Activated T-cell treated with anti-CD3 and anti-CD28 coated beads, Interleukin-2, amount 50 U/mL, for 4 hours (primary cell): Measurements from ENCODE around the gene SLC6A12. TPM values are rescaled to one million over a fixed set of nuclear protein-coding genes. Genes with fewer than 3 reads are reported as not detected.
"Not testable (repeated sequence)": the region's sequence is repeated elsewhere in the genome, so short reads cannot be mapped to it uniquely, and the experiment has no call there.

ENCODE experiments used
- ATAC-seq, 2 donors: fragments of 200-7000 bp; cut with Tn5 transposase; one replicate each; pipeline ENCODE4 v1.10.0; 2021
- DNase-seq: peaks from one replicate; pipeline ENCODE4 v3.0.0-alpha.2; 2020
- H3K27me3 Mint-ChIP-seq: one replicate; pipeline ENCODE4 v1.8.0; 2021; ENCODE audit warnings: low read depth, mixed read lengths
- H3K36me3 Mint-ChIP-seq: one replicate; pipeline ENCODE4 v1.8.0; 2022; ENCODE audit warnings: mixed read lengths; ENCODE audit not compliant: insufficient read depth
- H3K4me1 Mint-ChIP-seq: one replicate; pipeline ENCODE4 v1.8.0; 2021; ENCODE audit warnings: low read depth, mixed read lengths
- H3K4me3 Mint-ChIP-seq: one replicate; pipeline ENCODE4 v1.8.0; 2021; ENCODE audit warnings: mild to moderate bottlenecking, moderate library complexity, mixed read lengths
- H3K9me3 Mint-ChIP-seq: one replicate; pipeline ENCODE4 v1.8.0; 2021; ENCODE audit warnings: mixed read lengths
- total RNA-seq, 3 donors: library from RNA; stranded (reverse); gene quantifications; one replicate each; pipeline ENCODE4 v1.2.1, GENCODE V29; 2021

Gene SLC6A12
- total RNA-seq, 3 donors from 2014 or later = 0.11 to 0.42 TPM; not detected in 1

DNA sequence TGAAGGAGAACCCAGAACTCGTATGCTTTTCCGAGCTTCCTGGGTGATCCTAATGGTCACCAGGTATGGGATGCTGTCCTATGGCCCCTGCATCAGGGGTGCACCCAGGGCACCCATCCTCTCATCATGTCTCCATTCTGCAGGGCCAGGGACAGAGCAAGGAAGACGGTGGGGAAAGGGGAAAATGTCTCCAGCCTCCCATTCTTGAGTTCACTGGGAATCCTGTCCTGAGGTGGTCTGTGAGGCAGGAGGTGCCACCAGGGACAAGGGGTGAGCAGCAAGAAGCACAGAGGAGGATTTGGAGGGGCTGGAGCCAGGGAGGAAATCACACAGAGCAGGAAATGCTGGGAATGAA lies 14.9 kb upstream of the SLC6A12 start:
- H3K27me3 Mint-ChIP-seq = peaks cover 2% of the 10 kb centered on the region
- ATAC-seq (no peak), DNase-seq (no peak)
- no peaks in the 10 kb centered on the region for H3K36me3 Mint-ChIP-seq
- H3K9me3 Mint-ChIP-seq = no peaks in the 10 kb centered on the region
- H3K4me3 Mint-ChIP-seq = no peak overlapping the region
- H3K4me1 Mint-ChIP-seq = no peaks in the 10 kb centered on the region

DNA sequence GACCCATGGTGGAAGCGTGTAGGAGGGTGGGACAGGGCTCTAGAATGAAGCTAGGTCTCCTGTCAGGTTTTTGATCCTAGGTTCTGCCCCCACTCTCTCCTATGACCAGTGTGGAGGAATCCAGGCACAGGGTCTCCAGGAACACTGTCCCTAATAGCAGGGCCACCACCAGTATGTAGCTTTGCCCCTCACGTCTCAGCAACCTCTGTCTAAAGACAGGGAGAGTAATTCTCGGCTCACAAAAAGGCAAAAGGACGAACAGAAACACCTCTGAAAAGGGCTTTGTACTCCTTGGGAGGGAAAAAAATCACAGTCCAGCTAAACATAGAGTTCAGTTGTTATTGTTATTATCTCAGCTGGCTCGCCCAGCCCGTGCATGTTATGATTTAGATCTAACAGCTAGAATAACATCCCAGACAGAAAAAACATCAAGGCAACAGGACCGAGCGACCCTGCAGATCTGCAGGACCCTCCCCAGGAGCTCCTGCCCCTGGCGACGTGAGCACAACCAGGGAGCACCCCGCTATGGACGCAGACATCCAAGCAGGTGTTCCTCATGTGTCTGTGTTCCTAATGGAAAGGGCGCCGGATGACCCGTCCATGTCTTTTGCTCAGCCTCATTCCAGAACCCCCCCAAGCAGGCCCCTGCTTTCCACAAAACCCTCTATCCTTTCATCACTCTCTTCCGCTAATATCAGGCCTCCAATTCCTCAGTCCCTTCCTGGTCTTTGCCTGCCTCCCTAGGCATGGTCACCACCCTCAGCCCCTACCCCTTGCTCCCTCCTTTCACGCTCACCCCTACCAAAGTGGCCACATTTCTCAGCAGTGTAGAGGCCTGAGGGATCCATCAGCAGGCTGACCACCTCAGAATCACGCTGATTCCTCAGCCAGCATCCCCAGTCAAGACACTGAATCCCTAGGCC lies 14.2 kb upstream of the SLC6A12 start:
- Mint-ChIP-seq H3K27me3 (peaks cover 2% of the 10 kb centered on the region), H3K9me3 (no peaks in the 10 kb centered on the region), H3K36me3 (no peaks in the 10 kb centered on the region), H3K4me1 (no peaks in the 10 kb centered on the region), H3K4me3 (no peak overlapping the region)
- DNase-seq = no peak
- no peak for ATAC-seq

DNA sequence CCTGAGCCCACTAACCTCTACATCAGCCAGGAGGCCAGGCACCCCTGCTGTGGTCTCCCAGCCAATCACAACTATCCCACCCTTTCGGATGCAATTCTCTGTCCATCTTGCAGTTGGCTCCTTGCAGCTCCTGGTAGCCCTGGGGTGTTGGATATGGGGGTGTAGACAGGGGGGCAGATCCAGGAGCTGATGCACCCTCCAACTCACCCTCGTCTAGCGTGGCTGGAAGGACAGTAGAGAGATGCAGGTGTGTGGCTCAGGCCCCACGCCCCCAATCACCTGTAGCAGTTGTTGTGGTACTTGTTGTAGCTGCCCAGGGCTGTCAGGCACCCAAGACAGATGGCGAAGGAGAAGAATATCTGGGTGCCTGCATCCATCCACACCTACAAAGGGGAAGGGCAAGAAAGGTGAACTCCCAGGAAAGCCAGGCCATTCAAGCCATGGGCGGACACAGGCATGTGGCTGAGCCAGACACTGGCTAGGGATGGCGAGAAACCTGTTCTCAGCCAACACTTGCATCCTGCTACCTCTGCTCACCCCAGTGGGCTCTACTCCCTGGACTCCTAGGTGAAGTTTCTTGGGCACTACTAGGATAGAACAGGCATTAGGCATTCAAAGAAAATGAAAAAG lies 13.4 kb upstream of the SLC6A12 start:
- H3K4me3 Mint-ChIP-seq = no peak overlapping the region
- ATAC-seq (no peak), DNase-seq (no peak)
- no peaks in the 10 kb centered on the region for H3K36me3 Mint-ChIP-seq
- no peaks in the 10 kb centered on the region for H3K9me3 Mint-ChIP-seq
- no peaks in the 10 kb centered on the region for H3K4me1 Mint-ChIP-seq
- H3K27me3 Mint-ChIP-seq = peaks cover 2% of the 10 kb centered on the region

DNA sequence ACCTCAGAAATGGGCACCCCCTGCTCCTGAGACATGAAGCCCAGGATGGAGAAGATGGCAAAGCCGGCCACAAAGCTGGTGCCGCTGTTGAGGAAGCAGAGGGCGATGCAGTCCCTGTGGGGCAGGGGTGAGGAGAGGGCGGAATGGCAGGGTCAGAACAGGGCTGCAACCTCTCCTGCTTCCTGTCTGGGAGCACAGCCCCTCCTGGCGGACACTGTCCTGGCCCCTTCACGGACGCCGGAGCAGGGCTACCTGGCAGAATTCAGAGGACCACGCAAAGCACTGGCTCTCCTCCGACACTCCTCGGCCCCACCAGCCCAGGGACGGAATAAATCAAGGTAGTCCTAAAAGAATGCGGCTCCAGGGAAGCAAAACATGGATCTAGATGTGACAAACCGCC lies 12.4 kb upstream of the SLC6A12 start:
- peaks cover 2% of the 10 kb centered on the region for H3K27me3 Mint-ChIP-seq
- H3K4me1 Mint-ChIP-seq = no peaks in the 10 kb centered on the region
- no peaks in the 10 kb centered on the region for H3K36me3 Mint-ChIP-seq
- ATAC-seq = no peak
- H3K9me3 Mint-ChIP-seq = no peaks in the 10 kb centered on the region
- DNase-seq = no peak
- H3K4me3 Mint-ChIP-seq = no peak overlapping the region

DNA sequence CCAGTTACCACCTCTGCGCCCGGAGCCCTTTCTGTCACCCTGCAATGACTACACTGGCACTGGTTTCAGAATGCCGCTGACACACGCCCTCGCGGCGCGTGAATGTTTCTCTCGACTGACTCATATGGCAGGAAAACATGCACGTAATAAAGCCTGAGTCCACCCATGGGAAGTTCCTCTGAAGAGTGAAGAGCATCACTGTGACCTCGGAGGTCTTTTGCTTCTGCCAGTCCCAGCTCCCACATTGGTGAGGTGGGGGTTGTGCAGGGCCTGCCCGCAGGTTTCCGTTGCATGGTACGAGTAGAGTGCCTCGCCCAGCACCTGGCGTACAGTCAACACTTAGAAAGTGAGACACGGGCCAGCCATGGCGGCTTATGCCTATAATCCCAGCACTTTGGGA lies 11.1 kb upstream of the SLC6A12 start:
- Mint-ChIP-seq H3K36me3 (no peaks in the 10 kb centered on the region), H3K4me1 (no peaks in the 10 kb centered on the region), H3K4me3 (no peak overlapping the region), H3K27me3 (peaks cover 2% of the 10 kb centered on the region), H3K9me3 (no peaks in the 10 kb centered on the region)
- ATAC-seq = no peak
- no peak for DNase-seq

DNA sequence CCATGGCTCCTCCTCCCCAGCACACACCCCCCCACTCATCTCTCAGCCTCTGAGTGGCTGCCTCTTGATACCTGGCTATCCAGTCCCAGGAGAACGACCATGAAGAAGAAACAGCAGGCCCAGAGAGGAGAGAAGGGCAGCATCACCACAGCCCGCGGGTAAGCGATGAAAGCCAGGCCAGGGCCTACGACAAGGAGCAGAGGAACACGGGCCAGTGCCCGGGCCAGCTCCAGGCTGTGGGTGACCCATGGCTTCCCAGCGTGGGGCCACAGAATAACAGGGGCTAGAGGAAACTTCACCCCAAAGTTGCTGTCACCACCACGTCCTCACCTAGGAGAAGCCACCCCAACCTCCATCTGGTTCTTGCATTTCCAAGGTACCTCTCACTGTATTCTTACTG lies 10.4 kb upstream of the SLC6A12 start:
- no peaks in the 10 kb centered on the region for H3K36me3 Mint-ChIP-seq
- no peak overlapping the region for H3K4me3 Mint-ChIP-seq
- no peaks in the 10 kb centered on the region for H3K4me1 Mint-ChIP-seq
- H3K9me3 Mint-ChIP-seq = no peaks in the 10 kb centered on the region
- H3K27me3 Mint-ChIP-seq = peaks cover 2% of the 10 kb centered on the region
- no peak for DNase-seq
- ATAC-seq = no peak

DNA sequence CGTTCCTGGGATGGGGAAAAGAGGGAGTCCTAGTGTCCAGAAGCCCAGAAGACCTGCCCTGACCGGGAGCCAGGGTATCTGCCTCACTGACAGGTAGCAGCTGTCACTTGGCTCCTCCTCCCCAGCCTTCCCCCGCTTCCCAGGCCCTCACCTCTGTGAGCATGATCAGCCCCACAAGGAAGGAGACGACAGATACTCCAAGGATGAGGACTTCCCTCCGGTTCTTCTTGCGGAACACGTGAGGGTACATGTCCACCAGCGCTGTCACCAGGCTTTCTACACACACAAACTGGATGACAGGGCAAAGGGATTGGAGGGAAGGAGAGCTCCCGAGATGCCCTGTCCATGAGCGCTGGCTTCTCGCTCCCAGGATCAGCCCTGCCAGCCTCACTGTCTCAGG lies 9.9 kb upstream of the SLC6A12 start:
- ATAC-seq (no peak), DNase-seq (no peak)
- no peak overlapping the region for H3K4me3 Mint-ChIP-seq
- H3K4me1 Mint-ChIP-seq = no peaks in the 10 kb centered on the region
- no peaks in the 10 kb centered on the region for H3K9me3 Mint-ChIP-seq
- H3K27me3 Mint-ChIP-seq = peaks cover 2% of the 10 kb centered on the region
- H3K36me3 Mint-ChIP-seq = no peaks in the 10 kb centered on the region

DNA sequence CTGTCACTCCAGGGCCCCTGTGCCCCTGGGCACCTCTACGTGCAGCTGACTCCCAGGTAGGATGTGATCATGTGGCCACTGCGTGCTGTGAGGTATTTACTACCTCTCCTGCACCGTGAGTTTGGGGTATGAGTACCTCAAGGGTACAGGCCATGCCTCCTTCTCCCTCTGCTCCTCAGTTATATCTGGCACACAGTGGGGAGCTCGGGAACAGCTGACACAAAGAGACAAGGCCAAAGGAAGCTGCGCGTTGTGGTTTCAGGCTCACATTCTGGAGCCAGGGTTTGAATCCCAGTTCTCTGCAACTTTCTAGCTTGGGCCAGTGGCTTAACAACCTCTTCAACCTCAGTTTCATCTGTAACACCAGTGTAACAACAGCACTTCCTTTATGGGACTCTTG lies 7.8 kb upstream of the SLC6A12 start:
- no peaks in the 10 kb centered on the region for H3K4me1 Mint-ChIP-seq
- peaks cover 3% of the 10 kb centered on the region for H3K27me3 Mint-ChIP-seq
- H3K36me3 Mint-ChIP-seq = no peaks in the 10 kb centered on the region
- H3K9me3 Mint-ChIP-seq = no peaks in the 10 kb centered on the region
- no peak for ATAC-seq
- no peak overlapping the region for H3K4me3 Mint-ChIP-seq
- DNase-seq = no peak

DNA sequence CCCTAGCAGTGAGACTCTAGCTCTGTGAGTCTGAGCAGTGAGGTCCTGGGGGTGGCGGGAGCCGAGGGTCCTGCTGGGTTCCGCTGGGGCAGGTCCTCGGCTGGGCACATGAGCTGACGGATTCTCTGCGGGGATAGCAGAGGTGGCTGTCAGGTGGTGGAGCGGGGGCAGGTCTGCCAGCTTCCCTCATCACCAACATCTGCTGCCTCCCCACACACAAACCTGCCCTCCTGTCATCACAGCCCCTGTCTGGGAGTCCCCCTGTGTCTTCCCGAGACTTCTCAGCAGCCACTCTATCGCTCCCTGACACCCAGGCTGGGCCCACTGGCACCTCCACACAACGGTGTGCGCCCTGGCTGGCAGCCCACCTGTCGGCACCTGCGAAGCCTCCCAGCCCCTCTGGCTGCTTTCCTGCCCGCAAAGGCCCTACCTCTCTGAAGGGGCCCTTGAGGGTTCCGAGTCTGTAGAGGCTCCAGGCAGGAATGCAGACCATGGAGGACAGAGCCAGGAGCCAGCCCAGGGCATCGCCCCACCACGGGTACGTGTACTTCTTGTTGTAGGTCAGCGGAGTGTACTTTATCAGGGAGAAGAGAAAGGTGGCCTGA lies 7.1 kb upstream of the SLC6A12 start:
- H3K9me3 Mint-ChIP-seq = no peaks in the 10 kb centered on the region
- no peak for ATAC-seq

DNA sequence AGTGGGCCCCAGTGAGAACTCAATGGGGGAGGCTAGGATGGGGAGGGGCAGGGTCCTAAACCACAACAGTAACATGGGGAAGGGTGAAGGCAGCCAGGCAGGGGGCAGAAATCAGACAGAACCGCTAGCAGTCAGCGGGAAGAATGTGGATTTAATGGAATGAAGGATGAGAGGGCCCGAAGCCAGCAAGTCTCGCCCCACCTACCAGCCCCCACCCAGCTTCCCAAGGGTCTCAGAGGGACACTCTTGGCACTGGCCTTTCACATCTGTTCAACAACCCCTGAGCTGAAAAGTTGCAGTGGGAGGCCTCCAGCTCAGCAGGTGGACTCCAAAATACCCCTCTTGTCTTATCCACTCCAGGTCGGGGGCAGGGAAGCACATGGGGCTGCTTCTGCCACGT lies 6.5 kb upstream of the SLC6A12 start:
- no peaks in the 10 kb centered on the region for H3K36me3 Mint-ChIP-seq
- H3K4me3 Mint-ChIP-seq = no peak overlapping the region
- DNase-seq = no peak
- no peak for ATAC-seq
- no peaks in the 10 kb centered on the region for H3K9me3 Mint-ChIP-seq
- H3K27me3 Mint-ChIP-seq = peaks cover 5% of the 10 kb centered on the region
- H3K4me1 Mint-ChIP-seq = no peaks in the 10 kb centered on the region

More for the DNA sequence above, 7.1 kb upstream of the SLC6A12 start:
- Mint-ChIP-seq H3K4me1 (no peaks in the 10 kb centered on the region), H3K27me3 (peaks cover 5% of the 10 kb centered on the region), H3K4me3 (no peak overlapping the region), H3K36me3 (no peaks in the 10 kb centered on the region)
- no peak for DNase-seq

DNA sequence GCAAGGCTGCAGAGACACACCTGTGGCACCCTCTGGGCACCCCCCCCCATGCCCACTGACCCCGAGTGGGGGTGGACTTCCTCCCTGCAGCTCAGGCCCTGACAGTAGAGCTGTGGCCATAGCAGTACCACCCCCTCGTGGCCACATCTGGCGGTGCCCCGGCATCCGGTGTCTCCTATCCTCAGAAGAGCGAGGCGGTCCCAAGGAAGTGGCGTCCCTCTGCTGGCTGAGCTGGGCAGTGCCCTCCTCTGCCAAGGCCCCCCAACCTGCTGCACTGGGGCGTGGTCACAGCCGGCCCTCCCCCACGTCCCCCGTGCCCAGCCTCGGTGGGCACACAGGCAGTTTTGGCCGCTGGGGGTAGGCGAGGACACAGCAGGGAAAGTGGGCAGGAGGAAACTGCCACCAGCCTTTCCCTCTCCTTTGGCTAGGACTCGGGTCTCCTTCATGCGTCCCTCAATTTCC lies 6.0 kb upstream of the SLC6A12 start:
- Mint-ChIP-seq H3K4me1 (no peaks in the 10 kb centered on the region), H3K4me3 (no peak overlapping the region), H3K27me3 (peaks cover 5% of the 10 kb centered on the region), H3K9me3 (no peaks in the 10 kb centered on the region), H3K36me3 (no peaks in the 10 kb centered on the region)
- DNase-seq (no peak), ATAC-seq (peak; percentile 86 to 92)

DNA sequence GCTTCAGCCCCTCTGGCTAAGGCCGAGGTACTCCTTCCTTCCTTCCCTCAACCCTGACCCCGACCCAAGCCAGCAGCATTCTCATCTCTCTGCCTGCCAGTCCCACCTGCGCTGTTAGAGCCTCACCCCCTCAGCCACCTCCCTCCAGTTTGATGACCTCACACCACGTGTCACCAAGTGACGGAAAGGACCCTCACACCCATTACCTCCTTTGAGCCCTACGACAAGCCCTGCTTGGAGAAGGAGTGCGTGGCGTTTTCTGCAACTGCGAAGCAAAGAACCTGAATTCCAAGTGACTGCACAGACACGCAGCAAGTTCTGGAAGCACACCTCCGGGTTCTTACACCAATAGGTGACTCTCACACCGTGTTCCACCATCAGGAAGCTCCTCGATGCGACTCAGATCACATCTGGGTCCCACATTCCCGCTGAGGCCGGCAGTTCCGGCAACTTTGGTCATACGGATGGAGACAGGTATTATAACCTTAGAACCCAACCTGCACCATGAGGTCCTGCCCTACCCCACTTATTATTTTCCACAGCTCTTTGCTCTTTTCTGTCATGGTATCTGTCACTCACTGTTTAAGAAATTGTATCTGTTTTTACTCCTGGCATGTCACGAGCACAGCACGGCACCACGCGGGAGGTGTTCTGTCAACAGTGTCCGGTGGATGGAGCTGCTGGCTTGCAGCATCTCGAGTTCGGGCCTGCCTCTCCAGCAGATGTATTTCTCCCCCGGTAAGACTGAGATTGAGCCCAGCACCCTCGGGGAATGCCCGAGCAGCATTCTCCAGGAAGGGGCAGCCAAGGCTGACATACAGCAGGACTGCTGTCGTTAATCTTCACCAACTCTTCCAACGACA lies 5.0 kb upstream of the SLC6A12 start:
- H3K4me1 Mint-ChIP-seq = no peaks in the 10 kb centered on the region
- H3K4me3 Mint-ChIP-seq = no peak overlapping the region
- no peaks in the 10 kb centered on the region for H3K9me3 Mint-ChIP-seq
- peaks cover 7% of the 10 kb centered on the region for H3K27me3 Mint-ChIP-seq
- DNase-seq (no peak), ATAC-seq (no peak)
- H3K36me3 Mint-ChIP-seq = no peaks in the 10 kb centered on the region

DNA sequence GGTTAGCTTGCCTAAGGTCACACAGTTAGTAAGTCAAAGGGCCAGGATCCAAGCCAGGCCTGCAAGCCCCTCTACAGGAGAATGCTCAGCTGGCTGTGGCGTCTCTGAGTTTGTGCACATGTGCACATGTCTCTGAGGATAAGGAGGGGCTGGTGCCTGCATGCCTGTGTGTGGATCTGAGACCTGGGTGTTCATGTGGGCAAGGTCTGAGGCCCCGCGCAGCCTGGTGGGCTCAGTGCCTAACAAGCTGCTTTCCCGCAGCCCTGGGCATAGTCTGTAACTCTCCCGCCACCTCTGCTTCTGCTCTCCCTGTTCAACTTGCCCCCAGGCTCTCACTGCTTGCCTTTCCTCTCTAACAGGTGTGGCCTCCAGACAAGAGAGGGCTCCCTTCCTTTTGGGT lies 4.3 kb upstream of the SLC6A12 start:
- Mint-ChIP-seq H3K36me3 (no peaks in the 10 kb centered on the region), H3K4me1 (no peaks in the 10 kb centered on the region), H3K27me3 (peaks cover 15% of the 10 kb centered on the region), H3K9me3 (no peaks in the 10 kb centered on the region), H3K4me3 (no peak overlapping the region)
- ATAC-seq = no peak
- no peak for DNase-seq

DNA sequence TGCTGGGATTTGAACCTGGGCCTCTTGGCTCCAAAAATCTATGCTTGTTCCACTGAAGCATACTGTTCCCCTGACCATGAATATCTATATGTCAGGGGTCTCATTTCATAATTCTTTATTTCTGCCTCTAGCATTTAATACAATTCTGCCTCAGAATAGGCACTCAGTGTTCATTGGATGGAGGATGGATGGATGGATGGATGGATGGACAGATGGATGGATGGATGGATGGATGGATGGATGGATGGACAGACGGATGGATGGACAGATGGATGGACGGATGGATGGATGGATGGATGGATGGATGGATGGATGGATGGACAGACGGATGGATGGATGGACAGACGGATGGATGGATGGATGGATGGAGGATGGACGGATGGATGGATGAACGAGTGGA lies 3.1 kb upstream of the SLC6A12 start:
- not testable (repeated sequence) for DNase-seq, H3K9me3 Mint-ChIP-seq, H3K36me3 Mint-ChIP-seq, ATAC-seq, H3K4me3 Mint-ChIP-seq, H3K4me1 Mint-ChIP-seq
- H3K27me3 Mint-ChIP-seq = peaks cover 24% of the 10 kb centered on the region
